ENCODE measurements around the gene ZNF792.
"Not testable (repeated sequence)": the region's sequence is repeated elsewhere in the genome, so short reads cannot be mapped to it uniquely, and the experiment has no call there.

The ZNF792 gene

DNA sequence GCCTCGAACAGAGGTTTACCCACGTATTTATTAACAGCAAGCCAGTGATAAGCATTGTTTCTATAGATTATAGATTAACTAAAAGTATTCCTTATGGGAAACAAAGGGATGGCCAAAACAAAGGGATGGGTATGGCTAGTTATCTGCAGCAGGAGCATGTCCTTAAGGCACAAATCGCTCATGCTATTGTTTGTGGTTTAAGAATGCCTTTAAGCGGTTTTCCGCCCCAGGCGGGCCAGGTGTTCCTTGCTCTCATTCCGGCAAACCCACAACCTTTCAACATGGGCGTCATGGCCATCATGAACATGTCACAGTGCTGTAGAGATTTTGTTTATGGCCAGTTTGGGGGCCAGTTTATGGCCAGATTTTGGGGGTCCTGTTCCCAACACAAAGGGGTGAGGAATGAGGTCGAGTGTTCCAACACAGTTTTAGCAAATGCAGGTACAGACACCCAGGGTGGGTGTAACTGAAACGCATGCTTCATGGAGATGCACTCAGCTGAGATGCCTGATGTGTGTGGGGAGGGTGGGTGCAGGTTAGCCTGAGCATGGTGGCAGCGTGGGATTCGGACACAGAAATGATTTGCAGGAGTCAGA lies 6.3 kb upstream of the ZNF792 start:
- DNase-seq: not testable (repeated sequence)

DNA sequence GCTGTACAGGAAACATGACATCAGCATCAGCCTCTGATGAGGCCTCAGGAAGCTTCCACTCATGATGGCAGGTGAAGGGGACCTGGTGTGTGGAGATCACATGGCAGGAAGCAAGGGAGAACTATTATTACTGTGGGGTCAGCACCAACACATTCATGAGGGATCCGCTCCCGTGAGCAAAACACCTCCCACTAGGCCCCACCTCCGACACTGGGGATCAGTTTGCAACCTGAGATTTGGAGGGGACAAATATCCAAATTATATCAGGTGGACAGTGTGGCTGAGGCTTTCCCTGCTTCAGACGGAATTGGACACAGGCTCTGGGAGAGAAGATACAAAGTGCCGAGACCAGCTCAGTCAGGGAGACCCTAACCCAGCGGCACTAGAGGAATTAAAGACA lies 5.7 kb upstream of the ZNF792 start:
- DNase-seq: no peak

- no peak for DNase-seq
Measured at GRCh38 chr19:34967551-34967950, 3.5 kb upstream of the ZNF792 start.

GRCh38 chr19:34965505-34965904 lies 1.5 kb upstream of the ZNF792 start:
- DNase-seq: not testable (repeated sequence)

DNA sequence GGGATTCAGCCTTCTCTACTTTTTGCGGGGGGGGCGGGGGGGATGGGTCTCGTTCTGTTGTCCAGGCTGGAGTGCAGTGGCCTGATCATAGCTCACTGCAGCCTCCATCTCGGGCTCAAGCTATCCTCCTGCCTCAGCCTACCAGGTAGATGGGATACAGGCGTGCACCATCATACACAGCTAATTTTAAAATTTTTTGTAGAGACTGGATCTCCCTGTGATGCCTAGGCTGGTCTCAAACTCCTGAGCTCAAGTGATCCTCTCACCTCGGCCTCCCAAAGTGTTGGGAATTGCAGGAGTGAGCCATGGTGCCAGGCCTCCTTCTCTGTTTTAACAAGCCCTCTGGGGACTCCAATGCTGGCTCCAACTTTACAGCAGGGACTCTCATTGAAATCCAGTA lies 569 bp upstream of the ZNF792 start:
- DNase-seq: no peak

DNA sequence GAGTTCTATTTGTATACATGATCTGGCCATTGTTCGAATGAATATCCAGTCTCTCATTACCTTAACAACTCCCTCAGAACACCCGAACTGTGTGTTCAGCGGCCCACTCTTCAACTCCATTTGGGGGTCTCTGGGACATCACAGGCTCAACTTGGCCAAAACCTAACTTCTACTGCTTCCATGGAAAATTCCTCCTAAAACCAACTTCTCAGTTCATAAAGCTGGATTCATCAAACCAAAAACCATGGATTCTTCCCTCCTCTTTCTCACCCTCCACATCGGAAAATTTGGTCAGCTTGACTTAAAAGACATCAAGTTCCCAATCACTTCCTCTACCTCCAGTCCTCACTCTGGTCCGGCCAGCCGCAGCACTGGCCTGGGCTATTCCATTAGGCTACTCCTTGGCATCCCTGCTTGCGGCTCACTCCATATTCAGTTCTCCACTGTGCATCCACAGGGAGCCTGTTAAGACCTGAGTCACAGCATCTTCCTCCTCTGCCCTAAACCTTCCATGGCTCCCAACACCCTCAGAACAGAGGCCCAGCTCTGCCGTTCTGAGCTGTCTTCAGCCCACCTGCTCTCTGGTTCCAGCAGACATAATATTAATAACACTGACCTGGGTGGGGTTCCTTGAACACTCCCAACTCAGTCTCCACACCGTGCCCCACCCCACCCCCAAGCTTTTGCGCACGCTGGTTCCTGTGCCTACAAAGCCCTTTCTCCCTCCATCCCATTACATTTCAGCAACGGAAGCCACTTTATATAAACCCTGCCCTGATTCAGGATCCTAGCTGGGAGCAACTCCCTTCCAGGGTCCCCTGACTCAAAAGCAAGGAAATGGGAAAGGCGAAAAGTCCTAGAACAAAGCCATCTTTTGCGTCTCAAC lies 1.1 kb downstream of the ZNF792 start:
- DNase-seq: no peak

- DNase-seq: no peak
Measured at GRCh38 chr19:34961775-34962686, 2.0 kb downstream of the ZNF792 start.

- no peak for DNase-seq
Measured at GRCh38 chr19:34960940-34961679, 2.9 kb downstream of the ZNF792 start.

GRCh38 chr19:34960103-34960805 lies 3.8 kb downstream of the ZNF792 start:
- no peak for DNase-seq

- no peak for DNase-seq
Measured at GRCh38 chr19:34959021-34959420, 5.0 kb downstream of the ZNF792 start.

DNA sequence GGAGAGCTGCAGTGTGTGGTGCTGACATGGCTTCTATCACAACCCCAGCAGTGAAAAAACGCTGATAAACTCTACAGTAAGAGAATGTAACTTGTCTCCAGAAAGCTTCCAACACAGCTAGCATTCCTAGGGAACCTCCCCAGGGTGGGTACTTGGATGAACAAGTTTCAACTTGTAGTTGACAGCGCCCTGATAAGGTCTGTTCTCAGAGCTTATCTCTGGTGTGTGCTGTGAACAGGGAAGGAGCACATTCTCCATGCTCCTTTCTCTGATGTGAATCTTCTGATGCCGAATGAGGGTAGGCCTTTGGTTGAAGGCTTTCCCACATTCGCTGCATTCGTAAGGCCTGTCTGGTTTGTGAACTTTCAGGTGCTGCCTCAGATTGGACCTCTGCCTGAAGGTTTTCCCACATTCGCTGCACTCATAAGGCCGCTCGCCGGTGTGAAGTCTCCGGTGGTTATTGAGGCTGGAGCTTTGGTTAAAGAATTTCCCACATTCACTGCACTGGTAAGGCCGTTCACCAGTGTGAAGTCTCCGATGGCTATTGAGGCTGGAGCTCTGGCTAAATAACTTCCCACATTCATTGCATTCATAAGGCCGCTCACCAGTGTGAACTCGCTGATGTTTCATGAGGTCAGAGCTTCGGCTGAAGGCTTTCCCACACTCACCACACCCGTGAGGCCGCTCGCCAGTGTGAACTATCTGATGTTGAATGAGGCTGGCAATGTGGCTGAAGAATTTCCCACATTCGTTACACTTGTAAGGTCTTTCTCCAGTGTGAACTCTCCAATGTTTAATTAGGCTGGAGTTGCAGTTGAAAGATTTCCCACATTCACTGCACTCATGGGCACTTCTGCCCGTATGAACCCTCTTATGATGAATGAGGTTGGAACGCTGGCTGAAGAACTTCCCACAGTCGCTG lies 5.9 kb downstream of the ZNF792 start:
- no peak for DNase-seq

DNA sequence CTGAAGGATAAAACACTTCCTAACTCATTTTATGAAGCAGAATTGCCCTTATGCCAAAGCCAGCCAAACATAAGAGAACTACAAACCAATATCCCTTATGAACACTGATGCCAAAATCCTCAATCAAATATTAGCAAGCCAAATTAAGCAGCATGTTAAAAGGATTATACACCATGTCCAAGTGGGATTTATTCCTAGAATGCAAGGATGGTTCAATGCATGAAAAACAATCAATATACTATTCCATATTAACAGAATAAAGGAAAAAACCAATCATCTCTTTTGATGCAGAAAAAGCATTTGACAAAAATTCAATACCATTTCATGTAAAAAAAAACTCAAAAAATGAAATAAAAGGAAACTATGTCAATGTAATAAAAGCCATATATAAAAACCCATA lies 10.9 kb downstream of the ZNF792 start:
- DNase-seq: no peak

GRCh38 chr19:34943861-34944573 lies 20.0 kb downstream of the ZNF792 start:
- no peak for DNase-seq

- DNase-seq: no peak
Measured at GRCh38 chr19:34938886-34939285, 25.1 kb downstream of the ZNF792 start.

- no peak for DNase-seq
Measured at GRCh38 chr19:34936184-34936583, 27.8 kb downstream of the ZNF792 start.

DNA sequence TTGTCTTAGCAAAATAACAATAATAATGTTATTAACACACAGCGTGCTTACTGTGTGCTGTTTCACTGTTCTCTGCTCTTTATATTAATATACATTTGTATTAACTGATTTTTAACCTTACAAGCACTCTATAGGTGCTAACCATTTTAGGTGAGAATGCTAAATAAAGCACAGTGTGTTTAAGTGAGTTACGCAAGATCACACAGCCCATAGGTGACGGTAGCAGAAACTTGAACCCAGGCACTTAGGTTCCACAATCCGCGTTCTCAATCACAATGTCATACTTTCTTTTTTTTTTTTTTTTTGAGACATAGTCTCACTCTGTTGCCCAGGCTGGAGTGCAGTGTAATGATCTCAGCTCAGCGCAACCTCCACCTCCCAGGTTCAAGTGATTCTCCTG lies 31.5 kb downstream of the ZNF792 start:
- DNase-seq: no peak

DNA sequence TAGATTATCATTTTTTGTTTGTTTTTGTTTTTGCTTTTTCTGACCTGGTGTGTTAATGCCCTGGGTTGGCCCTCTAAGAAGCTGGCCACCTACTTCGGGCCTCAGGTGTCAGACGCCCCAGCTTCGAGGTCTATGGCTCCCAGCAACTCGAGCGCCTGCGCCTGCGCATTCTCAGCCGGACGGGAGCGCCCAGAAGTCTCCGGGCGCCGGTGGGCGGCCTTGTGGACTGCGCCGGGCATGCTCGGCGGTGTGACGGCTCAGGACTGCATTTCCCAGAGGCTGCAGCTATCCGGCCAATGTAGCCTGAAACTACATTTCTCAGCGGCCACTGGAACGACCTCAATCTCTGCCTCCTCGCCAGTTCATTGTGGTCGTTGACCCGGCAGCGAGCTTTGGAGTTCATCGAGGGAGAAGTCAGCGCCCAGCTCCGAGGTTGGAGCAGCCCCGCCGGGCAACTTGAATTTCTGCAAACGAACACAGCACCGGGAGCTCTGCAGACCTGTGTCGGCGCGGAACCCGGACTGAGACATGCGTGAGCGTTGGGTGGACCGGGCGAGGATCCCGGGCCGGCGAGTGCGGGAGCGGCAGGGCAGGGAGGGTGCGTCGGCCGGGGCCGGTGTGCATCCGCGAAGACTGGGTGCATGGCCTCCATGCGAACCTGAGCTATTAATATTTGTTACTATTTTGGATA lies 37.2 kb downstream of the ZNF792 start, which contains the start of gene ZNF30:
TSS of gene ZNF30 (plus strand) at position 219 of the 691 bp plus-strand sequence. CDS start 3,045 bp downstream, outside the sequence.
- peak; percentile 82 for DNase-seq

DNA sequence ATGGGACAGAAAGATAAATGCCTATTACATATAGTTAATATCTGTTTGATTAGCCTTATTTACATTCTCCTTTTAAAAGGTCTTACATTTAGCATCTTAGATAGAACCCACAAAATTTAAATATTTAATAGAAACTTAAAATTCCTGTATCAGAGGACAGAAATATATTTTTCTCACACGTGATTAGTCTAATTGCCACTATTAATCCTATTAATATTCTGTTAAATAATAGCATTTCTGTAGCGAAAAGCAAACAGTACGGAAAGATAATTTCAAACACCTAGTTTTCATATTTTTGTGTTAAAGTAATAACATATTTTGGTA lies 37.7 kb downstream of the ZNF792 start:
- DNase-seq: no peak

- DNase-seq: no peak
Measured at GRCh38 chr19:34925278-34925855, 38.7 kb downstream of the ZNF792 start.

Data from NCI-H774 (cell line).